Measurements from ENCODE around the gene TMEM260. TPM values are rescaled to one million over a fixed set of nuclear protein-coding genes. Genes with fewer than 3 reads are reported as not detected.
A peak's percentile ranks its signal among the peaks of the same experiment; 100 is the strongest.
"Not testable (repeated sequence)": the region's sequence is repeated elsewhere in the genome, so short reads cannot be mapped to it uniquely, and the experiment has no call there.

The TMEM260 gene
- total RNA-seq, 1 experiment from 2014 or later = 20.0 TPM

GRCh38 chr14:56608689-56609088, 29.1 kb downstream of the TMEM260 start:
- H3K79me2 ChIP-seq (ENCODE audit: insufficient read depth, low read length) = no peaks in the 10 kb centered on the region
- no peaks in the 10 kb centered on the region for H4K20me1 ChIP-seq (ENCODE audit: control insufficient read depth, insufficient read depth, insufficient read length)
- H3T11ph ChIP-seq (ENCODE audit: low read length) = no peak overlapping the region
- H3K4me1 ChIP-seq (ENCODE audit: insufficient read depth, low read length) = no peaks in the 10 kb centered on the region
- no peak overlapping the region for H4K91ac ChIP-seq (ENCODE audit: insufficient read length, low read depth, low read length)
- DNase-seq = no peak
- H3K18ac ChIP-seq (ENCODE audit: insufficient read length, low read depth, low read length) = no peak overlapping the region
- H3K36me3 Mint-ChIP-seq (ENCODE audit: insufficient read depth in 1 of 3, low read depth in 3 of 3) = peaks cover 12 to 20% (median 19%) of the 10 kb centered on the region in 3 experiments; a peak in 6 of 7 replicates
- H3K14ac ChIP-seq (ENCODE audit: insufficient read depth, low read length) = no peak overlapping the region
- TF ChIP-seq CTCF (conservative IDR thresholded peaks at IDR 0.05) = no peak
- whole genome bisulfite sequencing (ENCODE audit: extremely low coverage, insufficient read length, low lambda C conversion rate) = no CpG with 5 or more reads among the region's 2 CpGs
- no peaks in the 10 kb centered on the region for H3K9me3 Mint-ChIP-seq
- H3K23me2 ChIP-seq (ENCODE audit: insufficient read length, low read depth, low read length, poor library complexity, severe bottlenecking) = no peaks in the 10 kb centered on the region
- H3K9me3 ChIP-seq (ENCODE audit: control insufficient read depth, low read depth, low read length) = no peaks in the 10 kb centered on the region
- no peak overlapping the region for H3K56ac ChIP-seq (ENCODE audit: insufficient read length, low read depth, low read length)
- H3K27me3 Mint-ChIP-seq (ENCODE audit: low read depth) = no peaks in the 10 kb centered on the region
- H2BK5ac ChIP-seq (ENCODE audit: insufficient read length, low read length) = no peak overlapping the region
- no peak overlapping the region for H3K9ac ChIP-seq (ENCODE audit: extremely low read depth, insufficient read length, low read length)
- no peak overlapping the region for H2BK20ac ChIP-seq (ENCODE audit: low read depth, low read length, poor library complexity, severe bottlenecking)
- no peak overlapping the region for H3K27ac ChIP-seq (ENCODE audit: insufficient read length, low read depth, low read length)
- H3K23ac ChIP-seq (ENCODE audit: insufficient read length, low read depth, low read length) = no peak overlapping the region
- no peaks in the 10 kb centered on the region for H3K79me1 ChIP-seq (ENCODE audit: insufficient read depth, low read depth, low read length, poor library complexity, severe bottlenecking)
- H2AFZ ChIP-seq (ENCODE audit: low read length) = no peak overlapping the region
- H3K27me3 ChIP-seq (ENCODE audit: insufficient read depth, low read length) = no peaks in the 10 kb centered on the region
- H3K4me1 Mint-ChIP-seq = no peaks in the 10 kb centered on the region; a peak in 1 of 4 replicates
- H2AK5ac ChIP-seq (ENCODE audit: insufficient read length, low read length) = no peak overlapping the region
- no peak overlapping the region for H3K4me2 ChIP-seq (ENCODE audit: insufficient read depth, insufficient read length, low read length)
- H3K27ac Mint-ChIP-seq = peak overlapping the region in 2 of 3 experiments; percentile 2 to 74; a peak in 2 of 7 replicates
- no peak overlapping the region for H2BK12ac ChIP-seq (ENCODE audit: insufficient read length, low read depth, low read length)
- no peak overlapping the region for H4K5ac ChIP-seq (ENCODE audit: insufficient read length, low read depth, low read length)
- no peak overlapping the region for H4K8ac ChIP-seq (replicated peaks; ENCODE audit: insufficient read length, low read depth, low read length)
- no peak overlapping the region for H2BK15ac ChIP-seq (ENCODE audit: low read depth, low read length)
- H3K4ac ChIP-seq (ENCODE audit: low read depth, low read length) = no peak overlapping the region
- no peak overlapping the region for H2BK120ac ChIP-seq (ENCODE audit: low read depth, low read length, poor library complexity, severe bottlenecking)
- no peak overlapping the region for H3K4me3 Mint-ChIP-seq

GRCh38 chr14:56611663-56612062, 32.1 kb downstream of the TMEM260 start:
- not testable (repeated sequence) for H3K27ac ChIP-seq (ENCODE audit: insufficient read length, low read depth, low read length); H3K9me3 ChIP-seq (ENCODE audit: control insufficient read depth, low read depth, low read length); H3K56ac ChIP-seq (ENCODE audit: insufficient read length, low read depth, low read length); H3K9ac ChIP-seq (ENCODE audit: extremely low read depth, insufficient read length, low read length); H2AK5ac ChIP-seq (ENCODE audit: insufficient read length, low read length); H2BK20ac ChIP-seq (ENCODE audit: low read depth, low read length, poor library complexity, severe bottlenecking); H3K79me1 ChIP-seq (ENCODE audit: insufficient read depth, low read depth, low read length, poor library complexity, severe bottlenecking); H2BK15ac ChIP-seq (ENCODE audit: low read depth, low read length); H3T11ph ChIP-seq (ENCODE audit: low read length); H2BK120ac ChIP-seq (ENCODE audit: low read depth, low read length, poor library complexity, severe bottlenecking); H2BK5ac ChIP-seq (ENCODE audit: insufficient read length, low read length); H3K27me3 ChIP-seq (ENCODE audit: insufficient read depth, low read length); H4K5ac ChIP-seq (ENCODE audit: insufficient read length, low read depth, low read length); H3K9me3 Mint-ChIP-seq; H2AFZ ChIP-seq (ENCODE audit: low read length); H3K18ac ChIP-seq (ENCODE audit: insufficient read length, low read depth, low read length); H2BK12ac ChIP-seq (ENCODE audit: insufficient read length, low read depth, low read length); H3K14ac ChIP-seq (ENCODE audit: insufficient read depth, low read length); H3K4me1 ChIP-seq (ENCODE audit: insufficient read depth, low read length); H3K4me3 Mint-ChIP-seq; H3K4ac ChIP-seq (ENCODE audit: low read depth, low read length); H3K23ac ChIP-seq (ENCODE audit: insufficient read length, low read depth, low read length); H3K23me2 ChIP-seq (ENCODE audit: insufficient read length, low read depth, low read length, poor library complexity, severe bottlenecking); DNase-seq; H4K91ac ChIP-seq (ENCODE audit: insufficient read length, low read depth, low read length); H4K20me1 ChIP-seq (ENCODE audit: control insufficient read depth, insufficient read depth, insufficient read length); H3K79me2 ChIP-seq (ENCODE audit: insufficient read depth, low read length); H3K4me1 Mint-ChIP-seq; H3K4me2 ChIP-seq (ENCODE audit: insufficient read depth, insufficient read length, low read length); H3K27ac Mint-ChIP-seq; H4K8ac ChIP-seq (replicated peaks; ENCODE audit: insufficient read length, low read depth, low read length); H3K27me3 Mint-ChIP-seq (ENCODE audit: low read depth)
- H3K36me3 Mint-ChIP-seq (ENCODE audit: insufficient read depth in 1 of 3, low read depth in 3 of 3) = peaks cover 12 to 20% (median 19%) of the 10 kb centered on the region in 3 experiments; a peak in 6 of 7 replicates
- no CpG with 5 or more reads among the region's 2 CpGs for WGBS (ENCODE audit: extremely low coverage, insufficient read length, low lambda C conversion rate)

Data from H9 (cell line).